RPMI8226 (cell line): Measurements from ENCODE around the gene SLC44A5.
"Not testable (repeated sequence)": the region's sequence is repeated elsewhere in the genome, so short reads cannot be mapped to it uniquely, and the experiment has no call there.

ENCODE experiments used
- DNase-seq: peaks from one replicate; pipeline ENCODE4 v3.0.0-alpha.2; 2015

The SLC44A5 gene

DNA sequence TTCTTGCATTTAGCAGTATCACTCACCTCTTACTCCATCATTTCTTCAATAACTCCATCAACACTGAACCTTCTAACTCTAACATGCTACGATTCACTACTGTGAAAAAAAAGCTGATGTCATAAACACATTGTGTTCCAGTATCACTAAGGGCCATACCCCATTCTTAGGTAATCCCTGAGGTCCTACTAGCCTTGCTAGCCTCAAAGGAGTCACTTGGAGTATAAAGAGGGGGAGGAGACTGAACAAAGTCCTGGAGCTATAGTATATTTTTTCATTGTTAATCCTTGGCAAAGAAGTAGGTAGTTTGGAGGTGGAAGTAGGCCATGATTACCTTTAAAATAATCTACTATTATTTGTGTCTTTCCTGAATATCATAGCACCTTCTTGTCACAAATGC, at the start of gene SLC44A5:
TSS of gene SLC44A5 (minus strand) at position 101 of the 400 bp plus-strand sequence. CDS start 69,667 bp downstream, outside the sequence.
- DNase-seq: no peak

DNA sequence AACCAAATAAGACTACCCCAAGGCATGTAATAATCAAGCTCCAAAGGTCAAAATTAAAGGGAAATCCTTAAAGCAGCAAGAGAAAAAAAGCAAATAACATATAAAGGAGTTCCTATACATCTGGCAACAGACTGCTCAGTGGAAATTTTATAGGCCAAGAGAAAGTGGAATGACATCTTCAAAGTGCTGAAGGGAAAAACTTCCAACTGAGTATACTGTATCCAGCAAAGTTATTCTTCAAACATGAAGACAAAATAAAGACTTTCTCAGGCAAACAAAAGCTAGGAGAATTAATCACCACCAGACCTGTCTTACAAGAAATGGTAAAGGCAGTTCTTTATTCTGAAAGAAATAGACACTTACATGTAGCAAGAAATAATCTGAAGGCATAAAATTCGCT, 45.0 kb upstream of the SLC44A5 start:
- DNase-seq: no peak

DNA sequence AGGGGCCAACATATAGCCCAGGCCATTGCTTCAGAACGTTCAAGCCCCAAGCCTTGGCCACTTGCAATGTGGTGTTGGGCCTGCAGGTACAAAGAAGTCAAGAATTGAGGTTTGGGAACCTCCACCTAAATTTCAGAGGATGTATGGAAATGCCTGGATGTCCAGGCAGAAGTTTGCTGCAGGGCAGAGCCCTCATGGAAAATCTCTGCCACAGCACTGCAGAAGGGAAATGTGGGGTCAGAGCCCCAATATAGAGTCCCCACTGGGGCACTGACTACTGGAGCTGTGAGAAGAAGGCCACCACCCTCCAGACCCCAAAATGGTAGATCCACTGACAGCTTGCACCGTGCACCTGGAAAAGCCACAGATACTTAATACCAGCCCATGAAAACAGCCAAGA, 36.3 kb upstream of the SLC44A5 start:
- DNase-seq: not testable (repeated sequence)

DNA sequence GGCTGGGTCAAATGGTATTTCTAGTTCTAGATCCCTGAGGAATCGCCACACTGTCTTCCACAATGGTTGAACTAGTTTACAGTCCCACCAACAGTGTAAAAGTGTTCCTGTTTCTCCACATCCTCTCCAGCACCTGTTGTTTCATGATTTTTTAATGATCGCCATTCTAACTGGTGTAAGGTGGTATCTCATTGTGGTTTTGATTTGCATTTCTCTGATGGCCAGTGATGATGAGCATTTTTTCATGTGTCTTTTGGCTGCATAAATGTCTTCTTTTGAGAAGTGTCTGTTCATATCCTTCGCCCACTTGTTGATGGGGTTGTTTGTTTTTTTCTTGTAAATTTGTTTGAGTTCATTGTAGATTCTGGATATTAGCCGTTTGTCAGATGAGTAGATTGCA, 34.2 kb upstream of the SLC44A5 start:
- not testable (repeated sequence) for DNase-seq

DNA sequence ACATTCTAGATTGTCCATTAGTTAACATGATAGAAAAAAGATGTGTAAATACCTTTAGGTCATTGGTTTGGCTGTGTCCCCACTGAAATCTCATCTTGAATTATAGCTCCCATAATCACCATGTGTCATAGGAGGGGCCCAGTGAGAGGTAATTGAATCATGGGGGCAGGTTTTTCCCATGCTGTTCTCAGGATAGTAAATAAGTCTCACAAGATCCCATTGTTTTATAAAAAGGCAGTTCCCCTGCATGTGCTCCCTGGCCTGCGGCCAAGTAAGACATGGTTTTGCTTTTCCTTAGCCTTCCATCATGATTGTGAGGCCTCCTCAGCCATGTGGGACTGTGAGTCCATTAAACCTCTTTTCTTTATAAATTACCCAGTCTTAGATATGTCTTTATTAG, 32.5 kb upstream of the SLC44A5 start:
- DNase-seq: no peak

DNA sequence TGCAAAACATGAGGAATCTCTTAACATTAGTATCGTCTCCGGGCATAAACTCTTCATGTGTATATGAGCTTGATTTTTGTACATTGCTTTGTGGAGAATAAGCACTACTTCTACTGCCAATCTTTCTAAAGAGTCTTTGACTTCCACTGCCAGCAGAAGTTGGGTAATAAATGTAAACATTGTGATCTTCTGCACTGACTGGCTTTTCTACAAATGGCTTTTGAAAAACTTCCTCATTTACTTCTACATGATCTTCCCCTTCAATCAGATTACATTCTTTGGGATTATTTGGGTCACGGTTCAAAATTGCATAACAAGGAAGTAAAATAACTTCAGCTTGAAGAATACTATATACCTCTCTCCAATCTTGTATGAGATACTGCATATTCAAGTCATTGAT, 30.4 kb upstream of the SLC44A5 start:
- DNase-seq: no peak

DNA sequence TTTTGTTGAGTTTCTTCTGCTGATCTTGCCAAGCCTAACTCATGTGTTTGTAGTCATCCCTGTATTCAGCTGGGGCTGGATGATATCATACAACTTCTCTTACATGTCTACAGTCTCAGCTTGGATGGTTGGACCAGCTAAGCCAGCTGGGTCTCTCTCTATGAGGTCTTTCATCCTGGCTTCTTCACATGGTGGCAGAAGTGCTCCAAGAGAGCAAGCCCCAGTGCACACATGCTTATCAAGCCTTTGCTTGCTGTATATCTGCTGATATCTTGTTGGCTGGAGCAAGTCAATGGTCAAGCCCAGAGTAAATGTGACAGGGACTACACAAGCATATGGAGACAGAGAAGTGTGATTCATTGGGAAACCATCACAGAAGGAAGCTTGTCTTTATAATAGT, 29.2 kb upstream of the SLC44A5 start:
- no peak for DNase-seq

DNA sequence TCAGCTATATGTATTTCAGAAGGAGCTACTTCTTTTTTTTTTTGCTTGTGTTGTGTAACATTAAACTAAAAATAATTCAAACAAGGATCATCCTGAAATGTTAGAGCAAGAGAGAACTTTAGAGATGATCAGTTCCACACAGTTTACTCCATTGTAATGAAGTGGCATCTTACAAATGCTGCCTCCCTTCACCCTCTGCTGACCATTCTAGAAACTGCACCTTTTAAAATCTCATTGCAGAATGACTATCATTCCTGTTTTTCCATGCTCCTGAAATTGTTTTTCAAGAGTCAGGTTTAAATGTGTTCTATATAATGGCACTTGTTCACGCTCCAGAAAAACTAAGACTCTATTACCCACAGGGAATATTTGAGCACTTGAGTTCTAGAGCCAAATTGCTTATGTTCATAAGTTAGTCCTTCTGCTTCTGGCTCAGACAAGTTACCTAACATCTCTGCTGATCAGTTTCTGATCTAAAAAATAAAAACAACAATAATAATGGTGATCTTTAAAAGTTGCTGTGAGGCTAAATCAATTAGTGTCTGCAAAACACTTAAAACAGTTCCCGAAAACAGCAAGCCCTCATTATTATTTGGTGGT, 21.5 kb upstream of the SLC44A5 start:
- no peak for DNase-seq

DNA sequence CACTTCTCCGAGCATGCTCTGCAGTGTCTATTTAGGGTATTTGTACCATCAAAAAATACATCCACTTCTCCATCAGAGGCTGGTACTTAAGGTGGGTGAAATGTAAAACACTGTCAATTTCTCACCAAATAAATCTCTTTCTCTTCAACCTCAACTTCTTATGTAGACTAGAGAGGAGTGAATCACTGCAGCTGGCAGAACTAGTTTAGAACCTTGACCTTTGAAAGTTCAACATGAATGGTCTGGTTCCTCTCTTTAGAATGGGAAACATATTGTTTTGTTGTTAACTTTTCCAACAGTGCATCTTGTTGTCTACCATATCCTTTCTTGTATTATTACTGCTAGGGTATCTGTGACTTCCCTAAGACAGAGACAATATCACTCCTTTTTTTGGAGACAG, 20.1 kb upstream of the SLC44A5 start:
- no peak for DNase-seq

DNA sequence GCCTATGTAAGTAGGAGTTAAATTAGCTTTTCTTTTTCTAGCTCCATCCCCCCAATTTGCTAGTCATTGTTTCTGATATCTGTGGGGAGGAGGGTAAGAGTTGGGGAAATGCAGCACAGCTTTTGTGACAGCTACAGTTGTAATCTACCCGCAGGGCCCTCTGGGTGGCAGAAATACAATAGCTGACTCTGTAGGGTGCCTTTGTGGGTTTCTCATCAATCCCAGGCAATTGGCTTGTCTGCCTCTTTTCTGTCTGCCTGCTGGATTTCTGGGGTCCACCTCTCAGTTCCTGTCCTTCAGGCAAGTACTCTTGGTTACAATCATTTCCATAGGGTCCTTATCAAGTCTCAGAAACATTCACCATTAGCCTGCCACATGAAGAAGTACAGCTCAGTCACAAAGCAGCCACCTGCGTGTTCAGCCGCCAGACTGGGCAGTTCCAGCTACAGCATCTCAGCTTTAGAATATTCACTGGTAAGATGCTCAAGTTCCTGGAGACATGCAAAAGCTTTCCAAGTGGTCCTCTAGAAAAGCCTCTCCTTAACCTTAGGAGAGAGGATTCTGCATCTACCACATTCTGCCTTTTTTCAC, 19.2 kb upstream of the SLC44A5 start:
- no peak for DNase-seq

DNA sequence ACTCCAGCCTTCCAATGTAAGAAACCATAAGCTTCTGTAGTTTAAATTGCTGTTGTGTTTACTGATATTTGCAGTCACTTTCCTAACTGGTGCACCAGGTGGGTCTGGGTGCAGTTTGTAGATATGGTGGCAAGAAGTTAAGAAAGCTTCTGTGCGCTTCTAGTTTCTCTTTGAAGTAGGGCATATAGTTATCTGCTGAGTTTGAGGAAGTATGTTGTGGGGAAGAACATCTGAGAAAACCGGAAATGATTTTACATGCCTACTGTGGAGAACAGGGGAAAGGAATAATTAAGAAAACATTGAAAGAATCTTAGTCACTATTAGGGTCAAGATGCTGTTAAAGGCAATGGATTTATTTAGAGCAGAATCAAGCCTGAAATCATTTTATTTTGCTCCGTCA, 14.9 kb upstream of the SLC44A5 start:
- no peak for DNase-seq

DNA sequence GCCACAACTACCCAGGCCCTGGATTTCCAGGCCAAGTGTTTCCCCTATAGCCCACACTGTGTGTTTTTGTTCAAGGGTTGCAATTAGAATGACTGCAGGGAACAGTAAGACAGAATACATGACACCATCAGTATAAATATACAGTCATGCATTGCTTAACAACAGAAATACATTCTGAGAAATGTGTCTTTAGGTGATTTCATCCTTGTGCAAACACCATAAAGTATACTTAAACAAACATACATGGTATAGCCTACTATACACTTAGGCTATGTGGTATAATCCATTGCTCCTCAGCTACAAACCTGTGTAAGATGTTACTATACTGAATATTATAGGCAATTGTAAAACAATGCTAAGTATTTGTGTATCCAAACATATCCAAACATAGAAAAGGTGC, 7.5 kb upstream of the SLC44A5 start:
- DNase-seq: no peak

DNA sequence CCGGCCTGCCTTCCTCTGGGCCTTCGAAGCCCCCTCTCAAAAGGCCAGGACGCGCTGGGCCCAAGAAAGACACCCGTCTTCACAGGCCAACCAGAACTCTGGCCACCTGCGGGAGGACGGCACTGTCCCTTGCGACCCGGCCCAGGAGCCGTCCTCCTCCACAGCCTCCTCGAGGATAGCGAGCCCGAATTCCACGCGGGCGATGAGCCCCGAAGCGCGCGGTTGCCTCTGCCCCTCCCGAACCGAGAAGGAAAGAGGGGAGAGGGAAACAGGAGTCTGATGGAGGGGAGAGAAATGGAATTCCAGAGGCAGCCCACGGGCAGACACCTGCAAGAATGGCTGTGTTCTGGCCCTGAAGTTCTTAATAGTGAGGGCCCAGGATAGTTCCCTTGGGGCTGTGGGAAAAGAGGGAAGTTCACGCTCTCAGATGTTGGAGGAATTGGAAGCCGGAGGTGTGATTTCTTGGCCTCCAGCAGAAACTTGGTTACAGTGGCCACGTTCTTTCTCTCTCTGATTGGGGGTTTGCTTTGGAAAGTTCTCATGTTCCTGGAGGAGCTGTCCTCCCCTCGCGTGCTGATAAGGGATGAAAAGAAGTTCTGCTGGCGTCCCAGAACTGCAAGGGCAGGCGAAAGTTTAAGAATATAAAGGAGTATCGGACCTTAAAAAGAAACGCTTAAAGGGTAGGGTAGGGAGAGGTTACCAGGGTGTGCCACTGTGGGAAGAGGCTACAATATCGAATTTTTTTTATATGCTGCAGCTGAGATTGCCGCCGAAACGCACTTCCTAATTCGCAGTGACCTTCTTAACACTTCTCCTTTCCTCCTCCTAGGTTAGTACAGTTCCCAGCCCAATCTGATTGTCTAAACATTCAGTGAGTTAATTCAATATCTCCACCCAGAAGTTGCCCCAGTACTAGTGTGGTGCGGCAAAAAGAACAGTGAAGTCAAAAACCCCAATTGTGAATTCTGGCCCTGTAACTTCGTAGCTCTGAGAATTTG, 5.8 kb upstream of the SLC44A5 start:
- DNase-seq: no peak

DNA sequence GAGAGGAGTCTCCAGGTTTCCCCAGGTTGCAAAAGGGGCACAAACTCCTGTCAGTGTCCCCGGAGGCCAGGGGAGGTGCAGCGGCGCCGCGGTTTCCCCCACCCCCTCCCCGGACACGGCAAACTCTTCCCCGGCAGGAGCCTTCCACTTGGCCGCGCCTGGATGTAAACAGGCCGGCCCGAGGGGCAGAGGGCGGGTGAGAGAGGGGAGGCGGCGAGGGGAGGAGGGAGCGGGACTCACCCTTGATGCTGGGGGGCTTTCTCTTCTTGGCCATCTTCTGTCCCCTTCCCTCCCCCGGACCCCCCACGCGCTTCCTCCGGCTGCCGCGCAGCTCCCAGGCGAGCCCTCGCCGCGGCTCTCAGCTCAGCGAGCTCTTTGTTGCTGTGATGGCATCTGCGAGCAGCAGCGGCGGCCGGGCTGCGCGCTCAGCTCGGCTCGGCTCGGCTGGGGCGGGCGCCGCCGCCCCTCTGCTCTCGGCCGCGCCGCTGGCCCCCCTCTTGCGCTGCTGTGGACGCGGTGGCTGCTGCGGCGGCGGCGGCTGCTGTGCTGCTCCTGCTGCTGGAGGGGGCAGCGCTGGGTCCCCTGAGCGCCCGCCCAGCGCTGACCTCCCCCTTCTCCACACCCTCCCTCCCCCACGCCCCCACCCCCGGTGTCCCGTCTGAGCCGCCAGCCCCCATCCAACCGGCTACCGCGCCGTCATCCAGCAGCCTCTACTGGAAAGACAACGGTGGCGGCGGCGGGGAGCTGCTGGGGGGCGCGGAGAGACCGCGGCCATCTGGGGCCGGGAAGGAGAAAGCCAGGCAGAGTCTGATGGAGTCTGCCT, 4.9 kb upstream of the SLC44A5 start:
- DNase-seq: peak; percentile 11

DNA sequence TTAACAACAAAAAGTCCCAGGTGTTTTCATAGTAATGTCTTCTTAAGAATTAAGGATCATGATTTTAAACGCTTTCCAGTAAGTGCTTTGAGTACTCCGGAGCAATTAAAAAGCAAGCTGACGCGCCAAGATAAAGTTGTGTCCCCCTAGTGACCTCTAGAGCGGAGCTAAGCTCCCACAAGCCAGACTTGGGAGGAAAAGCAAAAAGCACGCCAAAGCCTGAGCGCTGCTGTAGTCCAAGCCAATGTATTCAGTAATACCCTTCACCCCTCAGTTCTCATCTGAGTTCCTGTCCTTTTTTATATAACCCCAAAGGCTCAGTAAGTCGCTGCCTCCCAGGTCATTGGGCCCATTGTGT, 3.5 kb upstream of the SLC44A5 start:
- DNase-seq: no peak

DNA sequence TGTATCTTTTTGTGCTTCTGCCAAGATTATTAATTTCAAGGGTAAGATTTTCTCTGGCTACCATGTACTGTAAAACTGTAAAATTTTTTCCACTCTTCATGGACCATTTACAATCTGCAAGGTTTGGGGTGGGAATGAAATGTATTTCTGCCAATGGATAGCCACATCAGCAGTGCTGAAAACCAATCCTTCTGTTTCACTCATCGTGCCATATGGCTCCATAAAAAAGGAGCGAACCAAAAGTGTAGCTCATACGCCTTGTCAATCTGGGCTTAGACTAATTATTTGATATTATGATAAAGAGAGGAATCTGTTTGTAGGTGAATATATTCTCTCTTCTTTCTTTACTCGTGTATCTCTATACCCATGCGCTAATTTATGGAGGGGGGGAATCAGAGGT, 3.0 kb upstream of the SLC44A5 start:
- DNase-seq: no peak

DNA sequence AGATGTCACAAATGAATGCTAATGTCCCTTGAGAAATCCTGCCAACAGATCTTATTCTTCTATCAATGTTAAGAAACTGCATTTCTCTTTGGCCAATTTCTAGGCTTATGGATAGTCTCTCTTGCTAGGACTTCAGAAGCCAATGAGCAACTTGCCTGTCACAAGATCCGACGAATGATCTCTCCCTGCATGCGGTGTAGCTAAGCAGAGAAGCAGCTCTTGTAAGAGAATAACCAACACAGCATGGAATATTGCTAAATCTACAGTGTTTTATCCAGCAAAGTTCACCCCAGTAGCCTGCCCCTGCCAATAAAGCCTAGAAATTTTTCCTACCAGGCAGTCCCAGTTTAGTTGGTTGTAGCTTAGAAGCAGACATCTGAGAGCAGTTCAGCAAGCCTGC, 2.1 kb upstream of the SLC44A5 start:
- DNase-seq: no peak

DNA sequence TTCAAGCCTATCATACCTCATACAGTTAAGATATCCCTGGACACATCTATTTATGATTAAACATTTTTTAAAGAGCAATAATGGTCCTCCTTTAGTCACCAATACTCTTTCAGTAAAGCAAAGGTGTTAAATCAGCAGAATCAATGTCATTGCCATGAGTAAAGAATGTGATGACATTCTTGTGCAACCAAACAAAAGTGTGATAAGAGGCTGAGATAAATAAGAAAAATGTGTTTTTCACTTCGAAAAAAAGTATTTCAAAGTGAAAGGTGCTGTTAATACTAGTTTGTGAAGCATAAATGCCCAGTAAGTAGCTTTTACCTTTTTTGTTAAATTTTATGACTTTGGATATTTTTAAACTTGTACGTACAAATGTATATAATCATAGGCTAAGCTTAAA, 8.4 kb downstream of the SLC44A5 start:
- DNase-seq: no peak

DNA sequence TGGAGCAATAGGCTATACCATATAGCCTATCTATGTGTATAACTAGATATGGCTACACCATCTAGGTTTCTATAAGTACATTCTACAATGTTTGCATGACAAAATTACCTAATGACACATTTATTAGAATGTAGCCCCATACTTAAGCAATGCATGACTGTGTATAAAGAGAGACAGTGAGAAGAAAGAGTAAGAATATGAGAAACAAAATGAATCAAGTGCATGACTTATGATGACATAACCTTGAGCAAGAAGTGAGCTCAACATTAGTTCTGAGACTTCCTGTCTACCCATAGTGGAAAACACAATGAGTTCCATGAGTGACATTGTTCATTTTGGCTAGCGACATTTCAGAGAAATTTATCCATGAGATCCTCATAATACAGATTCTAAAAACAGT, 10.1 kb downstream of the SLC44A5 start:
- DNase-seq: no peak

DNA sequence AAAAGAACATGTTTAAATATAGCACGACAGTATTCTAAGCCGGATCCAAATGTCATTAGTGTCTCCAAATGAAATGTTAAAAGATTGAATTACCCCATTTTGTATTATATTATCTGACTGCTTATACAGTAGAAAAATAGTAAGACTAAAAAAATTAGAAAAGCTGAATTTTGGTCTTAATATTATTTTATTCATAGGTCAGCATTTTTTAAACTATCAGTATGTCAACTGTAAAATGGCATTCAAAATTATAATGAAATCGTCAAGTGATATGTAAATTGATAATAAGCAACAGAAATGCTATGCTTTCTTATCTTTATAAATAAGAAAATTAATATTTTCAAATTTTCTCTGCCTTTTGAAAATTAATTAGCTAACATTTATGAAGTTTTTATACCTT, 16.6 kb downstream of the SLC44A5 start:
- no peak for DNase-seq

DNA sequence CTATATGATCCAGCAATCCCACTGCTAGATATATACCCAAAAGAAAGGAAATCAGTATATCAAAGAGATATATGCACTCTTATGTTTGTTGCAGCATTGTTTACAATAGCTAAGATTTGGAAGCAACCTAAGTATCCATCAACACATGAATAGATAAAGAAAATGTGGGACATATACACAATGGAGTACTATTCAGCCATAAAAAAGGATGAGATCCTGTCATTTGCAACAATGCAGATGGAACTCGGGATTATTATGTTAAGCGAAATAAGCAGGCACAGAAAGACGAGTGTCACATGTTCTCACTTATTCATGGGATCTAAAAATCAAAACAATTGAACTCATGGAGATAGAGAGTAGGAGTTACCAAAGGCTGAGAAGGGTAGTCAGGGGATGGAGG, 17.5 kb downstream of the SLC44A5 start:
- not testable (repeated sequence) for DNase-seq

DNA sequence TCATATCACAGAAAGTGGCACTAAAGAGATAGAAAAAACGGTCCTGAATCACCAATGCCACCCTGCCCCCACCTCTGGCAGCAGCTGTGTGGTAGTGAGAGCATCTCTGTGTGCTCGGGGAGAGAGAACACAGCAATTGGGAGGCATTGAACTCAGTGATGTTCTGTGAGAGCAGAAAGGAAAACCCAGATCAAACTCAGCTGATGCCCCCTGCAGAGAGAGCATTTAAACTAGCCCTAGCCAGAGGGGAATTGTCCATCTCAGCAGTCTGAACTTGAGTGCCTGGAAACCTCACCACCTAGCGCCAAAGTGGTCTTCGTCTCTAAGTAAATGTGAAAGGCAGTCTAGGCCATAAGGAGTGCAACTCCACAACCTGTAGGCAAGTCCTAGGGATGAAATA, 21.3 kb downstream of the SLC44A5 start:
- no peak for DNase-seq

DNA sequence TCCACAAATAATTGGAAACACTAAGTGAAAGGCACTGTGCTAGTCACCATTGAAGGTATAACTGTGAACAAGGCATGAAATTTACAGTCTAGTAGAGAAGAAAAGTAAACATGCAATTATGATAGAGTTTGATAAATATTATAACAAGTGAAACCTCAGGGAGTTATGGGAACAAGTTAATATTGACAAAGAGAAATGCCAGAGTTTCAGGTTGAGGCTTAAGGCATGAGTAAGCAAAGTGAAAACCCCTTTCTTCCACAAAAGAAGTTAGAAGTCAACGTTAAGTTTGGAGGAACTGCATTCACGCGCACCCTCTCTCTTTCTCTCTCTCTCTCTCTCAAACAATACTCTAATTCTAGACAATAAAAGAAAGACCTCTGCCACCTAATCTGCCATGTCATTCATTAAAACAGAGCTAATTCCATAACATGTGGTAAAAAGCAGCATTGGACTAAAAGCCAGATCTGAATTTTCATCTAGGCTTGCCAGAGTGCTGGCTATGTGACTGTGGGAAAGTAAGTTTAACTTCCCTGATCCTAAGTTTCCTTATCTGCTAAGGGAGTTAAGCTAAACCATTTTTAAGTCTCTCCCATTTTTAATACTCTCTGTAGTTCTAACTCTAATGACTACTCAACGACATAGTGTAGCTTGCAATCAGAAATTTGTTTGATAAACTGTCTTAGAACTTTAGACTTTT, 22.0 kb downstream of the SLC44A5 start:
- no peak for DNase-seq
